GM21423 (cell line): ENCODE results near the gene B2M.
"Not testable (repeated sequence)": the region's sequence is repeated elsewhere in the genome, so short reads cannot be mapped to it uniquely, and the experiment has no call there.

Experiments used
- ATAC-seq: cut with Tn5 transposase; IDR thresholded peaks from one replicate; pipeline ENCODE4 v1.9.1; 2021; ENCODE audit warnings: mild to moderate bottlenecking, moderate library complexity; ENCODE audit not compliant: unreplicated experiment

The B2M gene

DNA sequence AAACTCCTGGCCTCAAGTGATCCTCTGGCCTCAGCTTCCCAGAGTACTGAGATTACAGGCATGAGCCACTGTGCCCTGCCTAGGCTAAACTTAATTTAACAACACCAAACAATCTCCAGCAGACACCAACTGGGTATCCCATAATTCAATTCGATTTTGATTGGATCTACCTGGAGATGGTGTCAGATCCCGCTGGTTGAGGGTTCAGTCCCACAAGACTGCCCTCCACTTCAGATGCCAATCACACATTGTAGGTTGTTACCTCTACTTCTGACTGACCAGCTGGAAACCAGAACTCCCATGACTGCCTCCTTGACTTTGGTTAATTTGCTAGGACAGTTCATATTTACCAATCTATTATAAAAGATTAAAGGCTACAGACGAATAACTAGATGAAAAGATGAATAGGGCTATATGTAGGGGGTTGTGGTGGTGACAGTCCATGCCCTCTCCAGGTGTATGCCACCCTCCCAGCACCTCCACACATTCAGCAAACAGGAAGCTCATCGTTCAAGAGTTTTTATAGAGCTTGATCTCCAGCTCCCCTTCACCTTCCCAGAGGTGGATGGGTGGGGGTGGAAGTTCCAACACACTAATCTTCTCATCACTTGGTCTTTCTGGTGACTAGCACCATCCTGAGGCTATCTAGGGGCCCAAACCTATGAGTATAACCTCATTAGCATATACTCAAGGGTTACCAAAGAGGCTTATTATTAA lies 9.3 kb downstream of the B2M start:
- ATAC-seq, result no peak

DNA sequence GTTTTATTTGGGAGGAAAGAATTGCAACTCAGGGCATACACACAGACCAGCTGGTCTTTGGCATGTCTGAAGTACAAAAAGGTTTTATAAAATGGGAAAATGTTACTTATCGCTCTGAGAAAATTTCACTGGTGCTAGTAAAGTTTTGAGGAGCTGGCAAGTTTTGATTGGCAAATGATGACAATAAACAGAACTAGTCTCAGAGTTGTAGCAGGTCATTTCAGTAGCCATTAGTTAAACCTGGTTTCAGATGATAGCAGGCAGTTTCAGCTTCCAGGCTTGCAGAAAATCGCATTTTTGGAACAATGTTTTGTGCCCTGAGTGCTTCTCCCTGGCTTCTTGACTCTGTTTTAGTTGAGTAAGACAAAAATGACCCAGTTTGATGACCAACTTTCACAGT lies 10.7 kb downstream of the B2M start:
- ATAC-seq, result no peak

- no peak for ATAC-seq
These were observed 14.8 kb downstream of the B2M start for GRCh38 chr15:44726136-44726535.

DNA sequence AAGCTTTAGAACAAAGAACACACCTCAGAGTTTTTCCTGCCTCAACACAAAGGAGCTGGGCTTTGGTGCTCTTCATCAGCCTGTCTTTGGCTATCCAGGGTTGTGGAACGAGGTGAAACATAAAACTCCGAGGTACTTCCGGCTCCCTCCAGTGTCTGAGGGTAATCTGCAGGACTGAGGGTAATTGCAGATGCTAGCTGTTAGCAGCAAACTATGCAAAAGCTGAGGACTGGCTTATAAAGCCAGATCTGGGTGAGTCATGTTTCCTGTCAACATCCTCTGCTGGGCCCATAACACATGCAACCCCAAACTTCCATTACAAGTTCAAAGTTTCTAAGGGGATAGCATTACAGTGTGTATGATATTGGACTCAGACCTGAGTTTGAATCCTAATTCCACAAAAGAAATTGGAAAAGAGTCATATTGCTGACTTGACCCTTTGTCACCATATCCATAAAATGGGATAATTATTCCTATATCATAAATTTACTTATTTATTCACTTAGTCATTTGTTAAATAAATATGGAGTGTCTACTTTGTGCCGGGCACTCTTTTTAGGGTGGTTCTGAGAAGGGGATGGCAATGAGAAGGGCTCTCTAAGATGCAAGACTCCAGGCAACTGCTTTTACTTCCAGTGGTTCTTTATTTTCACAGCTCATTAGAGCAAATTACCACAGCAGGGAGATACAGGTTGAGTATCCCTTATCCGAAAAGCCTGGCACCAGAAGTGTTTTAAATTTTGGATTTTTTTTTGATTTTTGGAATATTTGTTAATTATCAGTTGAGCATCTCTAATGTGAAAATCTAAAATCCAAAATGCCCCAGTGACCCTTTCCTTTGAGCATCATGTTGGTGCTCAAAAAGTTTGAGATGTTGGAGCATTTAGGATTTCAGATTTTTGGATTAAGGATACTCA lies 15.5 kb downstream of the B2M start:
- peak; percentile 39 for ATAC-seq

DNA sequence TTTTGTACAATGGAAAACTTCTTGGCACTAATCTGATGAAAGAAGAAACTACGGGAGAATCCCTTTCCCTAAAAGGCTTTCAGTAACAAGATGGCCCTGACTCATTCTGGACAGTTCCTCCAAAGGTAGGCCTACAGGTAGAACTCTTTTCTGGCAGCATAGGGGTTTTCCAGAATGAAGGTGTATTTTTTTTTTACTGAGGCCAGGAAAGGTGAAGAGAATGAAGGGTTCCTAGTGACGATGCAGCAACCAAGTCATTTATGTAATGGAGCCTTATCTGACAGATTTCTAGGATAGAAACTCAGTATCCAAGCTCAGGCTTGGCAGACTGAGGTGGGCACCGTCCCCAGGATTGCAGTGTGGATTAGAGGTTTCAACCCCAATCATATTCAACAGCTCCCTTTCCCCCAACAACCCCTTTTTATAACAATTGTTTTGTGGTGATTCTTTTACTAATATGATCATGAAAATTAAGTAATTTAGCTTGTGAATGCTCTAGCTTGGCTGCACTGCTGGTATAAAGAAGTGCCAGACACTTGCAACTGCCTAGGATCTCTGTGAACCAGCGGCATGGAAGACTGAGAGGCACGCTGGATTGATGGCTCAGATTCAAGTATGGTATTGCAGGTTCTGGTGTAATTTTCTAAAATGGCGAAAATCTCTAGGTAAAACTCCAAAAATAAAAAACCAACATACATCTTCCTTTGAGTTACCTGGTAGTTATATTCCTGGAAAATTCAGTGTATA lies 16.3 kb downstream of the B2M start:
- no peak for ATAC-seq

GRCh38 chr15:44728232-44728575 lies 16.9 kb downstream of the B2M start:
- not testable (repeated sequence) for ATAC-seq

- peak; percentile 64 for ATAC-seq
These were observed 17.5 kb downstream of the B2M start for GRCh38 chr15:44728576-44729407.

GRCh38 chr15:44729408-44730127 lies 18.3 kb downstream of the B2M start:
- ATAC-seq, result no peak

DNA sequence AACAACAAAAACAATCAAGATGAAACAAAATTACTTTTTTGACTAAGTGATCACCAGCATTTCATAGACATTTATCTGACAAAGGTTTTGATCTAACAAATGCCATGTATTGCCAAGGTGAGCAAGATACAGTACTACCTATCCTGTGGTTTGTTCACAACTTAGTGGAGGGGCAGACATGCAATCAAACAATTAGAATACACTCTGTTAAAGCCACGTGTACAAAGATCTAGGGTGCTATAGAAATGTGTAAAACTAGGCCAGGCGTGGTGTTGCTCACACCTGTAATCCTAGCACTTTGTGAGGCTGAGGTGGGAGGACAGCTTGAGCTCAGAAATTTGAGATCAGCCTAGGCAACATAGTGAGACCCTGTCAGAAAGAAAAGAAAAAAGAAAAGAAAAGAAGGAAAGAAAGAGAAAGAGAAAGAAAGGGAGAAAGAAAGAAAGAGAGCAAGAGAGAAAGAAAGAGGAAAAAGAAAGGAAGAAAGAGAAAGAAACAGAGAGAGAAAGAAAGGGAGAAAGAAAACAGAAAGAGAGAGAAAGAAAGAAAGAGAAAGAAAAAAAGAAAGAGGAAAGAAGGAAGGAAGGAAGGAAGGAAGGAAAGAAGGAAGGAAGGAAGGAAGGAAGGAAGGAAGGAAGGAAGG lies 23.6 kb downstream of the B2M start:
- ATAC-seq, result no peak

- ATAC-seq, result peak; percentile 41
These were observed 24.3 kb downstream of the B2M start for GRCh38 chr15:44735482-44736180.

DNA sequence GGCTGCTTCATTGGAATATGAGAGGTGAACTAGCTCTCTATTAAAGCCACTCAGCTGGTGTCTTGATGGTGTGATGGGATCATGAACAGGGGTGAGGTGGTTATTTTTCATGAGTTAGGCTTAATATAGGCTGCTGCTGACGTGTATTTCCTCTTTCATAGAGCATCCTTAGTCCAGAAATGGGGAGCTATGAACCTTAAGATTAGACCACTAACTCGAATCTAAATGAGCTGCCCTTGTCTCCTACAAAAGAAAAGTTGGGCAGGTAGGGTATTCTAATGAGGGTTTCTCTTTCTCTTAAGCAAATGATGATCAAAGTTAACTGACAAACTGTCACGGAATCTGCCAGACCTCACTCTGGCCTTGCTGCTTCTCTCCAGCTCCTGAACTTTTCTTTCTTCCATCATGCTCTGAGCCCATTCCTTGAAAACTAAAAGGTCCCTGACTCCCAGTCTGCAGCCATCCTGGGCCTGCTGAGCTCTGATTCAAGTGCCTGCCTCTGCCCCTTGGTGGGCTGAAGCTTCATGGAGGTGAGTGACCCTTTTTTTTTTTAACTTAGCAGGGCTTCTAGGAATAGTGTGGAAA lies 25.0 kb downstream of the B2M start, which contains the start of gene TRIM69:
TRIM69 (plus strand) TSS at position 348 of the 585 bp plus-strand sequence; CDS start at position 525, 177 bp downstream.
- ATAC-seq, result peak; percentile 35

DNA sequence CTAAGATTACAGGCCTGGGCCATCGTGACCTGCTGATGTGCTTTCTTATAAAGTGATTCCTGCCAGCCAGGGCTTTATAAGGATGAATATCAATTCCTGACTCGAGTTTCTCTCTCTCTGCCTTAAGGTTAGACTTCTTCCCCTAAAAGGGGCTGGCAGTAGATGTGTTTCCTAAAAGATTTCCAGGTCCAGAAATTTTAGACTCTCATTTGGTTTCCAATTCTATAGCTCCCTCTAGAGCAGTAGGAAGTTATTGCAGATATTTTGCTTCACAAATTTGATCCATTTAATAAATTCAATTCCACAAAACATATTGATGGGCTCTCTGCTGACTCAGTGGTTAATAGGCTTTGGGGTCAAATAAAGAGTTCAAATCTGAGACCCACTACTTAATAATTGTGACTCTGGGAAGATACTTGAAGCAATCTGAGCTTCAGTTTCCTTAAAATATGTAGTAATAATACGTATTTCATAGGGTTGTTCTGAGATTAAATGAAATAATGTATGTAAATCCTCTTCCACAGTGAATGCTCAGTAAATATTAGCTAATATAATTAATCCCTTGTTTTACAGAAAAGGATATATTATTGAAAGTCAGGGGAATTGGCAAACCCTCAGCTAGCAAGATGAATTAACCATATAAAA lies 27.1 kb downstream of the B2M start:
- ATAC-seq, result no peak

DNA sequence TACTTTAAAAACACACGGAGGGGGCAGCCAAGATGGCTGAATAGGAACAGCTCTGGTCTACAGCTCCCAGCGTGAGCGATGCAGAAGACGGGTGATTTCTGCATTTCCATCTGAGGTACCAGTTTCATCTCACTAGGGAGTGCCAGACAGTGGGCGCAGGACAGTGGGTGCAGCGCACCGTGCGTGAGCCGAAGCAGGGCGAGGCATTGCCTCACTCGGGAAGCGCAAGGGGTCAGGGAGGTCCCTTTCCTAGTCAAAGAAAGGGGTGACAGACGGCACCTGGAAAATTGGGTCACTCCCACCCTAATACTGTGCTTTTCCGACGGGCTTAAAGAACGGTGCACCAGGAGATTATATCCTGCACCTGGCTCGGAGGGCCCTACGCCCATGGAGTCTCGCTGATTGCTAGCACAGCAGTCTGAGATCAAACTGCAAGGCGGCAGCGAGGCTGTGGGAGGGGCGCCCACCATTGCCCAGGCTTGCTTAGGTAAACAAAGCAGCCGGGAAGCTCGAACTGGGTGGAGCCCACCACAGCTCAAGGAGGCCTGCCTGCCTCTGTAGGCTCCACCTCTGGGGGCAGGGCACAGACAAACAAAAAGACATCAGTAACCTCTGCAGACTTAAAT lies 28.0 kb downstream of the B2M start:
- not testable (repeated sequence) for ATAC-seq

GRCh38 chr15:44743454-44743853 lies 32.1 kb downstream of the B2M start:
- ATAC-seq, result not testable (repeated sequence)

DNA sequence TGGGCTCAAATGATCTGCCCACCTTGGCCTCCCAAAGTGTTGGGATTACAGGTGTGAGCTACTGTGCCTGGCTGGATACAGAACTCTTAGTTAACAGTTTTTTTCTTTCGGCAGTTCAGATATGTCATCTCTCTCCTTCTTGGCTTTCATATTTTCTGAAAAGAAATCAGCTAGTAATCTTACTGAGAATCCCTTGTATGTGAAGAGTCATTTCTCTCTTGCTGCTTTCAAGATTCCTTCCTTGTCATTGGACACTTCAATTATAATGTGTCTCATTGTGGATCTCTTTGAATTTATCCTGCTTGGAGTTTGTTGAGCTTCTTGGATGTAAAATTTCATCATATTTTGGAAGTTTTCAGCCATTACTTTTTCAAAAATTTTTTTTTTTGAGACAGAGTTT lies 42.0 kb downstream of the B2M start:
- no peak for ATAC-seq

DNA sequence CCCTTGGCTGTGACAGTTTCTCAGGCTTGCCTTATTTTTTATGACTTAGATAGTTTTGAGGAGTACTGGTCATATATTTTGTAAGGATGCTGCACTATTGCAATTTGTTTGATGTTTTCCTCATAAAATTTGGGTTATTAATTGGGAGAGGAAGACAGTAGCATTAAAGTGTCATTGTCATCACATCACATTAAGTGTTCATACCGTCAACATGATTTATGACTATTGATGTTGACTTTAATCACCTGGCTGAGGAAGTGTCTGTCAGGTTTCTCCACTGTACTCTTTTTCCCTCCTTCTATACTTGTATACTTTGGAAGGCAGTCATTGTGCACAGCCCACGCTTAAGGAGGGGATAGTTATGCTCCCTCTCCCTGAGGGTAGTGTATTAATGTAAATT lies 51.9 kb downstream of the B2M start:
- ATAC-seq, result no peak

DNA sequence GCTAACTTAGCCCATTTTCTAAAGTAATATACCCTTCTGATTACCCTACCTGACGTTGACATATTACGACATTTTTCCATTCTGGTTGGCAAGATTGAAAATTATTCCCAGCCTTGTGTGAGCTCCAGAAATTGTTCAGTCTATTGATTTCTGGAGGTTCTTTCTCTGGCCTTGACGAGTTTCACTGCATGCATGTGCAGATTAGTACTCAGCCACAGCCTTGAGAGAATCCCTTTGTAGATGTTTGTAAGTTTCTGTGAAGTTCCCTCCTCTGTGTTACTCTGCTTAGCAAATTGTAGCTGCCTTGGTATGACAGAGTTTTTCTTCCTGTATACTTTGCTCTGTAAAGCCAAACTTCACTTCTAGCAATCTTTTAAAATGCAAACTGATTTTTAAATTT lies 52.5 kb downstream of the B2M start:
- ATAC-seq, result no peak
